IPS DF 6.9 (cell line): ENCODE measurements around the gene ZNF580.

Source experiments
- DNase-seq: peaks from one replicate; pipeline ENCODE4 v3.0.0-alpha.2; 2013; ENCODE audit warnings: low read depth, low spot score
- H3K27ac ChIP-seq: one replicate; pipeline ENCODE4 v1.5.1; 2013; ENCODE audit warnings: low read length, control low read depth
- H3K27me3 ChIP-seq: 2 replicates; pipeline ENCODE4 v1.6.1; 2013; ENCODE audit warnings: mild to moderate bottlenecking, low read length; ENCODE audit not compliant: control insufficient read depth, insufficient read depth
- H3K36me3 ChIP-seq: 2 replicates; pipeline ENCODE4 v1.6.1; 2013; ENCODE audit warnings: low read length; ENCODE audit not compliant: control insufficient read depth, insufficient read depth
- H3K4me1 ChIP-seq: 2 replicates; pipeline ENCODE4 v1.6.1; 2013; ENCODE audit warnings: low read length; ENCODE audit not compliant: control insufficient read depth, insufficient read depth
- H3K4me3 ChIP-seq: 2 replicates; pipeline ENCODE4 v1.5.1; 2013; ENCODE audit warnings: mild to moderate bottlenecking, low read length
- H3K9me3 ChIP-seq: 2 replicates; pipeline ENCODE4 v1.6.1; 2013; ENCODE audit warnings: low read length, inconsistent platforms; ENCODE audit not compliant: control insufficient read depth, insufficient read depth
- WGBS: extraction: QIAGEN DNeasy Blood & Tissue Kit; methylation state at CpG from one replicate; pipeline ENCODE4 v1.1.7; 2013; ENCODE audit warnings: mixed read lengths, missing lambda C conversion rate; ENCODE audit not compliant: insufficient read length, insufficient coverage; 5-methylcytosine and 5-hydroxymethylcytosine counted together

The ZNF580 gene

DNA sequence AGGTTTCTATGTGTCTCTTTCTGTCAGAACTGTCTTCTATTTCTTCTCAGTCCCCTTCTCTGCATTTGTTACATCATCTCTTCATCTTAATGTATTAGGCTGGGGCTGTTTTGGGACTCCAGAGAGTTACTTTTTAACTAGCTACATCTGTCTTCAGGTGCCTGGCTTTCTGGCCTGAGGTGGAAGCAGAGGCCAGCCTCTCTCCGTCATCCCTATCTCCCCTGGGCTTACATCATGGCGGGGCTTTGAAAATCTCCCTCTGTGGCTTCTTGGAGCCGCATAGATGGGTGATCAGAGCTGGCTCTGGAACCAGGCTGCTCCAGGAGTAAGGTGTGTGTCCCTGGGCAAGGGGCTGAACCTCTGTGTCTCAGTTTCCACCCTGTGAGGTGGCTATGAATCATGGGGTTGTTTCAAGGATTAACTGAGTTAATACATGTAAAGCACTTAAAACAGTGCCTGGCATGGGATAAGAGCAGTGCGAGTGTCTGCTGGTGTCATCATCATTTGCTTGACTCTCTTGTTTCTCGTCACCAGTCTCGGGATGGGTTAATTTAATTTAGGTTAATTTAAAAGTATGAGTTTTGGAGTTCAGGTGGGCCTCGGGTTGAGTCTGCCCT, 36.2 kb downstream of the ZNF580 start:
- no peaks in the 10 kb centered on the region; the same call in 1 of the 2 replicates for H3K4me1 ChIP-seq
- no peak overlapping the region for H3K4me3 ChIP-seq
- no peaks in the 10 kb centered on the region for H3K27me3 ChIP-seq
- DNase-seq: no peak
- WGBS: no CpG with 5 or more reads among the region's 7 CpGs
- H3K36me3 ChIP-seq: peaks cover 16% of the 10 kb centered on the region; the same call in 1 of the 2 replicates
- no peaks in the 10 kb centered on the region for H3K9me3 ChIP-seq
- H3K27ac ChIP-seq: no peak overlapping the region

DNA sequence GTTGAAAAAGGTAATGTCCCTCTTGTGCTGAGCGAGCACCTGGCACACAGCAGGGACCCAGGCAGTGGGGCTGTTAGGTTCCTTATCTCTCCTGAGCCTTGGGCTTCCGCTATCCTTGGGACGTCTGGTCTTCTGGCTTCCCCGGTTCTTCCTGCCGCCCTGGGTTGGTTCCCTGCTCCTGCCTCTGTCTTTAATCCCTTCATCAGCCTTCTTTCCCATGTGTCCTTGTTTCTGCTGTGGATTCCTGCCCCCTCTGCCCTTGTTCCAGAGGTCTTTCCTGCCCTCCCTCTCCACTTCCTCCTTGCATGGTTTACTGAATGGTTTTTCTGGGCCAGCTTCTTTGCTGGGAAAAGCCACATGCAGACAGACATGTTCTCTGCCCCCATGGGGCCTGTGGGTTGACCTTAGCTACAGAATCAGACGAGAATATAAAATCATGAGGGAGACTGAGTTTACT, 36.8 kb downstream of the ZNF580 start:
- H3K4me3 ChIP-seq: no peak overlapping the region
- peaks cover 16% of the 10 kb centered on the region; the same call in 1 of the 2 replicates for H3K36me3 ChIP-seq
- H3K27me3 ChIP-seq: no peaks in the 10 kb centered on the region
- DNase-seq: no peak
- no CpG with 5 or more reads among the region's 6 CpGs for WGBS
- no peaks in the 10 kb centered on the region for H3K9me3 ChIP-seq
- H3K27ac ChIP-seq: no peak overlapping the region
- no peaks in the 10 kb centered on the region; the same call in 1 of the 2 replicates for H3K4me1 ChIP-seq

DNA sequence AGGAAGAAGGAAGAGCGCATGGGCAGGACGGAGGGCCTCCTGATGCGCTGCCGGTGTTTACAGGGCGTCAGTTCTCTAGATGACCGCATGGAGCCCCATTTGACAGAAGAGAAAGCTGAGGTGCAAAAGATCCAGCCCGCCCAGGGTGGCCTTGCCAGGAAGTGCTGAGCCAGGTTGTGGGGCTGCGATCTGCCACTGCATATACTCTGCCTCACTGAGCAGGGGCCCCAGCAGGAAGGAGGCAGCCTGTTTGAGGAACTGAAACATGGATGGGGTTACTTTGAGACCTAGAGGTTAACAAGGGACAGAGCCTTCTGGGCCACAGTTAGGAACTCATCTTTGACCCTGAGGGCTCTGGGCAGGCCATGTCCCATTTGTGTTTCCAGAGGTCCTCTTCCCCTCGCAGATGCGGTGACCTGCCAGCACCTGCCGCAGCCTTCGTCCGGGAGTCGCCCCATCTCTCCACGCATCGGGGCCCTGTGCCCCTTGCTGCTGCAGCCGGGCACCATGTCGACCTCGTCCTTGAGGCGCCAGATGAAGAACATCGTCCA, 37.4 kb downstream of the ZNF580 start:
- no peak overlapping the region for H3K4me3 ChIP-seq
- H3K27ac ChIP-seq: no peak overlapping the region
- H3K36me3 ChIP-seq: peaks cover 16% of the 10 kb centered on the region; the same call in 1 of the 2 replicates
- DNase-seq: no peak
- no CpG with 5 or more reads among the region's 21 CpGs for WGBS
- H3K9me3 ChIP-seq: no peaks in the 10 kb centered on the region
- H3K4me1 ChIP-seq: no peaks in the 10 kb centered on the region; the same call in 1 of the 2 replicates
- no peaks in the 10 kb centered on the region for H3K27me3 ChIP-seq

DNA sequence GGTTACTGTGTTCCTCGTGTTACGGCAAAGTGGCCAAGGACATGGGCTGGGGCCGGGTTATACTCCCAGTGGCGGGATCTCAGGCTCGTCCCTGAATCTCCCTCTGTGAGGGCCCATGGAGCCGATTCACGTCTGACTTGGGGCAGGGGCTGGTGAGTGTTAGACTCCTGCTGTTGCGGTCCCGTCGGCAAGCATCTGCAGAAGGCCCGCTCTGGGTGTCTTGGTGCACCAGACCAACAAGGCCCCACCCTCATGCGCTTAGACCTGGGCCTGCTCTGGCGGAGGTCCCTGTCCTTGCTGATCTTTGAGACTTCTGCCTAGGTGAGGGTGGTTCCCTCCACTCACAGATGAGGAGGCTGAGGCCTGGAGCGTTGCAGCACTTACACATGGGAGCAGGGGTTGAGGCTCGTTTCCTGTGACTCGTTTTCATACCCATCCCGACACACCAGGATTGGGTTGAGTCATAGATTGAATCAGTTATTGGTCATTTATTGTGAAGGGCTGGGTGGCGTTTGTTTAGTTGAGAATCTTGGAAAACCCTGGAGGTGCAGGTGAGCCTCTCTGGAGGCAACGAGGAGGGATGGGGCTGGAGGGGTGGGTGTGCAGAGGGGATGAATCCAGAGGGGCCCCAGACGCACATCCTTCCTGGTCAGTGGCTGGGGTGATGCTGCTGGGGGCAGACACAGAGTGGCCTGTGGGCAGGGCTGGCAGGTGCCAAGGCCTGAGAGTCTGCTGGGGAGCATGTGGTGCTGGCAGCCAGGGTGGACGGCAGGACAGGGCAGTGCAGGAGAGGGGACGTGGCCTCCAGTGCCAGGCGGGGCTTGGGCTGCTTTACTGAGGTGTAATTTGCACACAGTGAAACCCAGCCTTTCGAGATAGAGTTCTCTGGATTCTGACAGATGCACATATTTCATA, 38.8 kb downstream of the ZNF580 start:
- no peak overlapping the region for H3K4me3 ChIP-seq
- no CpG with 5 or more reads among the region's 24 CpGs for WGBS
- no peaks in the 10 kb centered on the region for H3K27me3 ChIP-seq
- H3K27ac ChIP-seq: no peak overlapping the region
- DNase-seq: no peak
- H3K9me3 ChIP-seq: no peaks in the 10 kb centered on the region
- peaks cover 16% of the 10 kb centered on the region; the same call in 1 of the 2 replicates for H3K36me3 ChIP-seq
- no peaks in the 10 kb centered on the region; the same call in 1 of the 2 replicates for H3K4me1 ChIP-seq

DNA sequence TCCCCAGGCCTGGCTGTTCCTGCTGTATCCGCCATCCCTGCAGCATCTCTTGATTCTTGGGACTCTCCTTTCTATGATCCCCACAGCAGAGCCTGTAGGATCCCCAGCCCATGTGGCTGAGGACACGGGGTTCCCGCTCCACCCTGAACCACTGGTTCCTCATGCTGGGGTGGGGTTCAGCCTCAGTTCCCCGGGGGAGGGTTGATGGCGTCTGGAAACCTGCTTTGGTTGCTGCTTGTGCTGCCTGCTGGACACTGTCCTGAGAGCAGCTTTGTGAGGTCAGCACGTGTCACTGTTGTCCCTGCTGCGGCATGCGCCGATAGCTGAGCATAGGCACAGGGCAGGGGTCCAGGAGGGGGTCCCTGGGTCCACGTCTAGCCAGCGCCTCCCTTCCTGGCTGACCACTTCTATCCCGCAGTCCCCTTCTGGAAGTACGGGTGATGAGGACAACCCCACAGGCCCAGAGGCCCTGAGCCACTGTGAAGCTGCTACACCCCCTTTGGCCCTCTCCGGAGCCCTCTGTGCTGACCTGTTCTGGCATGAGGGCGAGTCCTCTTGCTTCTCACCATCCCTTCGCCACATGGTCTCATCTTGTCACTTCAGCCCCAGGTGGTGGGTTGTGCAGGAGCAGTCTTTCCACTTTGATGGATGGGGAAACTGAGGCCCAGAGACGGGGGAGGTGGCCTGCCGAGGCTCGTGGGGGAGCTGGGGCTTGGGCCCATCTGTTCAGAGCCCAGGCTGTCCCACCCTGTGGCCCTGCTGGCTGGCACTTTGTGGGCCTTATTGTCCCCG, 39.7 kb downstream of the ZNF580 start:
- Histone ChIP-seq H3K4me1 (no peaks in the 10 kb centered on the region; the same call in 1 of the 2 replicates), H3K27ac (no peak overlapping the region), H3K27me3 (no peaks in the 10 kb centered on the region), H3K36me3 (peaks cover 24% of the 10 kb centered on the region; the same call in 1 of the 2 replicates), H3K9me3 (no peaks in the 10 kb centered on the region), H3K4me3 (no peak overlapping the region)
- WGBS: no CpG with 5 or more reads among the region's 20 CpGs
- DNase-seq: no peak

DNA sequence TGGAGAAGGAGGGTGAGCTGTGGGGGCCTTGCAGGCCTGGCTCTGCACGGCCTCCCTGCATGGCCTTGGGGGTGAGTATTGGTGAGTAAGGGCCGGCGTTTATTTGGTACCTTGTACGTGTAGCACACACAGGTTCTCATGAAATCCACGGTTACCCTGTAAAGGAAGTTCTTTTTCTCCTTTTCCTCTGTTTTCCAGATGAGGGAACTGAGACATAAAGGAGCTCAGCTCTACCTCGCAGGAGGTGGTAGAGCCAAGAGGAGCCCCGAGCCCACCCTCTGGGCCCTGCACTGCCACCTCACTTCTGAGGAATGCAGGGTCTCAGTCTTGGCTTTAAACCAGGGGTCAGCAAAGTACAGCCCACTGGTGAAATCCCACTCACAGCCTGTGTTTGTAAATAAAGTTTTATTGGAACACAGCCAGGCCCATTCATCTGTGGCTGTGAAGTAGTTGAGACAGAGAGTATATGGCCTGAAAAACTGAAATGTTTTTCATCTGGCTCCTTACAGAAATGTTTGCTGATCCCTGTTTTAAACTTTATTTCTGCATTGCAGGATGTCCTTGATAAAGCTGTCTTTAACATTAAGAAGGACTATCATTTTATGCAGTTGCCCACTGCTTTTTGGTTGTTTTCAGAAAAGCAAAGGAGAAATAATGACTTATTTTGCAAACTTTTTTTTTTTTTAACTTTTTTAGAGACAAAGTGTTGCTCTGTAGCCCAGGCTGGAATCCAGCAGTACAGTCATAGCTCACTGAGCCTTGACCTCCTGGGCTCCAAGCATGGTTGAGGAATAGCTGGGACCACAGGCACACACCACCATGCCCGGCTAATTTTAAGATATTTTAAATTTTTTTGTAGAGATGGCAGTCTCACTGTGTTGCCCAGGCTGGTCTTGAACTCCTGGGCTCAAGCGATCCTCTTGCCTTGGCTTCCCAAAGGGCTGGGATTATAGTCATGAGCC, 40.6 kb downstream of the ZNF580 start:
- Histone ChIP-seq H3K36me3 (peaks cover 24% of the 10 kb centered on the region; the same call in 1 of the 2 replicates), H3K4me3 (no peak overlapping the region), H3K27ac (no peak overlapping the region), H3K4me1 (no peaks in the 10 kb centered on the region; the same call in 1 of the 2 replicates), H3K9me3 (no peaks in the 10 kb centered on the region), H3K27me3 (no peaks in the 10 kb centered on the region)
- no peak for DNase-seq
- no CpG with 5 or more reads among the region's 9 CpGs for WGBS

DNA sequence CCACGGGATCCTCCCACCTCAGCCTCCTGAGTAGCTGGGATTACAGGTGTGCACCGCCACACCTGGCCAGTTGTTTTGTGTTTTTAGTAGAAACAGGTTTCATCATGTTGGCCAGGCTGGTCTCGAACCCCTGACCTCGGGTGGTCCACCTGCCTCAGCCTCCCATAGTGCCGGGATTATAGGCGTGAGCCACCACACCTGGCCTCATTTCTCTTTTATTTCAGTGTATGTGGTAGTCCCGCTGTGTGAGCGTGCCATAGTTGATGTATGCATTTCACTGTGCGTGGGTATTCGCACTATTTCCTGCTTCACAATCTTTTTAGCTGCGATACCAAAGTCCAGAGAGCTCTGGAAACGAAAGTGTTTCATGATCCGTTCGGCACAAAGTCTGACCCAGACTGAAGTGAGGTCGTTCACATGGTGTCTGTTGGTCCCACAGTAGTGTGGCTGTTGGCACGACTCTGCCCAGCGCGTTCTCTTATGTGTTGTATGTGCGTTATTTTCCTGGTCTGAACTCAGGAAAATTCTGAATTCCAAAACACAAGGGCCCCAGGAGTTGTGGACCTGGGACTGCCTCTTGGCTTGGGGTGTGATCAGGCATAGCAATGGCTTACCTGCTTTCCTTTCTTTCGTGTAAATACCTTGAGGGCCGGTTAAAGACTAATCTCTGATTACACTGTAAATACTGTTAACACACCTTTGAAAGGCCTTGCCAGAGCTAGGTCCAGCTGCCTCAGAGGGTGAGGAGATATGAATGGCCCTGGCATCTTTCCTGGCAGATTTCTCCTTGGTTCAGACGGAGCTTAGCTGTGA, 42.9 kb downstream of the ZNF580 start:
- DNase-seq: no peak

DNA sequence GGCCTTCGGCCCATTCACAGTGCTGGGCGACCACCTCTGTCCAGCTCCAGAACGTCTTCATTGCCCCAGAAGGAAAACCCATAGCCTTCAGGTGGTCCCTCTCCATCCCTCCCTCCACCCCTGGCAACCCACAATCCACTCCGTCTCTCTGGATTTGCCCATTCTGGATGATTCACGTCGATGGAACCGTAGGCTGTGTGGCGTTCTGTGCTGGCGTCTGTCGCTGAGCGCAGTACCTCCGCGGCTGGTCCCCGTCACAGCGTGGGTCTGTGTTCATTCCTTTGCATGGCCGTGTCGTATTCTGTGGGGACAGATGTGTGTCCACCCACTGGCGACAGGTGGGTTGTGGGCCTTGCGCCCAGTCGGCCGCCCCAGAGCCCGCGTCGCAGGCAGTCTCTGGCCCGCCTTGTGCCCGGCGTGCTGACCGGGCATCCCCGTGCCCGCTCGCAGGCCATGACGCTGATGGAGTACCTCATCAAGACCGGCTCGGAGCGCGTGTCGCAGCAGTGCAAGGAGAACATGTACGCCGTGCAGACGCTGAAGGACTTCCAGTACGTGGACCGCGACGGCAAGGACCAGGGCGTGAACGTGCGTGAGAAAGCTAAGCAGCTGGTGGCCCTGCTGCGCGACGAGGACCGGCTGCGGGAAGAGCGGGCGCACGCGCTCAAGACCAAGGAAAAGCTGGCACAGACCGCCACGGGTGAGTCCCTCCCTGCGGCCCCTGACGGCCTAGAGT, 44.3 kb downstream of the ZNF580 start:
- Histone ChIP-seq H3K27me3 (no peaks in the 10 kb centered on the region), H3K36me3 (peaks cover 33% of the 10 kb centered on the region), H3K4me3 (no peak overlapping the region), H3K27ac (no peak overlapping the region), H3K9me3 (no peaks in the 10 kb centered on the region), H3K4me1 (no peaks in the 10 kb centered on the region; the same call in 1 of the 2 replicates)
- no peak for DNase-seq
- WGBS: no CpG with 5 or more reads among the region's 60 CpGs

More for the DNA sequence above, 42.9 kb downstream of the ZNF580 start:
- H3K4me3 ChIP-seq: no peak overlapping the region
- H3K27me3 ChIP-seq: no peaks in the 10 kb centered on the region
- no peaks in the 10 kb centered on the region; the same call in 1 of the 2 replicates for H3K4me1 ChIP-seq
- H3K9me3 ChIP-seq: no peaks in the 10 kb centered on the region
- H3K36me3 ChIP-seq: peaks cover 22% of the 10 kb centered on the region; the same call in 1 of the 2 replicates
- H3K27ac ChIP-seq: no peak overlapping the region
- WGBS: no CpG with 5 or more reads among the region's 22 CpGs
